OCI-LY1 (cell line): ENCODE measurements around the gene FAAH2.

Experiments
- EZH2 ChIP-seq: fragments of 200-600 bp; sonication (generic), shearing (Covaris generic); IDR thresholded peaks from 2 replicates; pipeline ENCODE4 v1.8.0; 2017; ENCODE audit warnings: borderline replicate concordance, mixed run types, mild to moderate bottlenecking, antibody characterized with exemption, low read length, moderate library complexity, mixed read lengths
- TF ChIP-seq, protein P1 (sequence below): fragments of 200-600 bp; sonication (generic), shearing (Covaris generic); IDR thresholded peaks from 2 replicates; pipeline ENCODE4 v1.5.1; 2017; ENCODE audit warnings: mild to moderate bottlenecking, antibody characterized with exemption, low read length, moderate library complexity, mixed read lengths

DNA sequence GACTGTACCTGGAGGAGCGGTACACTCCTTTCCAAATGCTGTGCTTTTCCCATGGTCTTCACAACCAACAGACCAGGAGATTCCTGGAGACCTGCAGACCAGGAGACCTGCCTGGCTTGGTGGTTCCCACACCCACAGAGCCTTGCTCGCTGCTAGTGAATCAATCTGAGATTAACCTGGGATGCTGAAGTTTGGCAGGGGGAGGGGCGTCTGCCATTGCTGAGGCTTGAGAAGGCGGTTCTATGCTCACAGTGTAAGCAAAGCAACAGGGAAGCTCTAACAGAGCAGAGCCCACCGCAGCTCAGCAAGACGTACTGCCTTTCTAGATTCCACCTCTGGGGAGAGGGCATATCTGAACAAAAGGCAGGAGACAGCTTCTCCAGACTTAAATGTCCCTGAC is 34.5 kb upstream of the FAAH2 start:
- TF ChIP-seq, protein P1, sequence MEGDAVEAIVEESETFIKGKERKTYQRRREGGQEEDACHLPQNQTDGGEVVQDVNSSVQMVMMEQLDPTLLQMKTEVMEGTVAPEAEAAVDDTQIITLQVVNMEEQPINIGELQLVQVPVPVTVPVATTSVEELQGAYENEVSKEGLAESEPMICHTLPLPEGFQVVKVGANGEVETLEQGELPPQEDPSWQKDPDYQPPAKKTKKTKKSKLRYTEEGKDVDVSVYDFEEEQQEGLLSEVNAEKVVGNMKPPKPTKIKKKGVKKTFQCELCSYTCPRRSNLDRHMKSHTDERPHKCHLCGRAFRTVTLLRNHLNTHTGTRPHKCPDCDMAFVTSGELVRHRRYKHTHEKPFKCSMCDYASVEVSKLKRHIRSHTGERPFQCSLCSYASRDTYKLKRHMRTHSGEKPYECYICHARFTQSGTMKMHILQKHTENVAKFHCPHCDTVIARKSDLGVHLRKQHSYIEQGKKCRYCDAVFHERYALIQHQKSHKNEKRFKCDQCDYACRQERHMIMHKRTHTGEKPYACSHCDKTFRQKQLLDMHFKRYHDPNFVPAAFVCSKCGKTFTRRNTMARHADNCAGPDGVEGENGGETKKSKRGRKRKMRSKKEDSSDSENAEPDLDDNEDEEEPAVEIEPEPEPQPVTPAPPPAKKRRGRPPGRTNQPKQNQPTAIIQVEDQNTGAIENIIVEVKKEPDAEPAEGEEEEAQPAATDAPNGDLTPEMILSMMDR: no peak
- TF ChIP-seq EZH2: no peak
